ENCODE data around the gene ERC1.

Gene ERC1

DNA sequence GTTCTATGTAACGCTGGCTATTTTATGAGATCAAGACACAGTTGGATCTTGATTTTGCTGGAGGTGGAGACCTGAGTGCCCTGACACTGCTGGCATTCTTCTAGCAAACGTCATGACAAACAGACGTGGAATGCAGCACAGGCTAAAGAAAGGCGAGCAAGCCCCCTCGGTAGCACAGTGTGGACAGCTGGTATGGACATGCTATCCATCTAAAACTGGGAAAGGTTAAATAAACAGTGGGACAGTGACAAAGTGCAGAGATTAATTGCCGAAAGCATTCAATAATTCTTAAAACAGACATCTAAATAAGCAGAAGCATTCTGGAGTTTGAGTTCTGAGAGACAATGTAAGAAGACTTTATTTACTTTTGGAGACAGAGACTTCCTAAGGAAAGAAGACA lies 366.1 kb downstream of the ERC1 start:
- TF ChIP-seq EZH2phosphoT487 (IDR thresholded peaks at IDR 0.05; ENCODE audit: borderline replicate concordance, low read length): no peak
- TF ChIP-seq, protein P1, sequence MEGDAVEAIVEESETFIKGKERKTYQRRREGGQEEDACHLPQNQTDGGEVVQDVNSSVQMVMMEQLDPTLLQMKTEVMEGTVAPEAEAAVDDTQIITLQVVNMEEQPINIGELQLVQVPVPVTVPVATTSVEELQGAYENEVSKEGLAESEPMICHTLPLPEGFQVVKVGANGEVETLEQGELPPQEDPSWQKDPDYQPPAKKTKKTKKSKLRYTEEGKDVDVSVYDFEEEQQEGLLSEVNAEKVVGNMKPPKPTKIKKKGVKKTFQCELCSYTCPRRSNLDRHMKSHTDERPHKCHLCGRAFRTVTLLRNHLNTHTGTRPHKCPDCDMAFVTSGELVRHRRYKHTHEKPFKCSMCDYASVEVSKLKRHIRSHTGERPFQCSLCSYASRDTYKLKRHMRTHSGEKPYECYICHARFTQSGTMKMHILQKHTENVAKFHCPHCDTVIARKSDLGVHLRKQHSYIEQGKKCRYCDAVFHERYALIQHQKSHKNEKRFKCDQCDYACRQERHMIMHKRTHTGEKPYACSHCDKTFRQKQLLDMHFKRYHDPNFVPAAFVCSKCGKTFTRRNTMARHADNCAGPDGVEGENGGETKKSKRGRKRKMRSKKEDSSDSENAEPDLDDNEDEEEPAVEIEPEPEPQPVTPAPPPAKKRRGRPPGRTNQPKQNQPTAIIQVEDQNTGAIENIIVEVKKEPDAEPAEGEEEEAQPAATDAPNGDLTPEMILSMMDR (IDR thresholded peaks at IDR 0.05; ENCODE audit: low read depth, low read length, poor library complexity, severe bottlenecking): no peak
- H3K9me2 ChIP-seq (replicated peaks; ENCODE audit: control insufficient read depth, low read length): no peaks in the 10 kb centered on the region
- no peaks in the 10 kb centered on the region for H3K9me3 ChIP-seq (ENCODE audit: control insufficient read depth, insufficient read depth, low read length)
- no peaks in the 10 kb centered on the region for H4K20me1 ChIP-seq (ENCODE audit: control insufficient read depth, insufficient read depth, low read depth, low read length)
- no peaks in the 10 kb centered on the region for H3K79me2 ChIP-seq (ENCODE audit: control insufficient read depth, low read length)
- no peaks in the 10 kb centered on the region for H3K4me1 ChIP-seq (ENCODE audit: control insufficient read depth, low read length)
- H3K4me2 ChIP-seq (ENCODE audit: low read length): no peak overlapping the region
- no peaks in the 10 kb centered on the region for H3K27me3 ChIP-seq (ENCODE audit: control insufficient read depth, low read length)
- H3K36me3 ChIP-seq (ENCODE audit: control insufficient read depth, low read length): no peaks in the 10 kb centered on the region
- no peak overlapping the region for H3K27ac ChIP-seq (ENCODE audit: low read depth, low read length)
- no peaks in the 10 kb centered on the region for H3F3A ChIP-seq (ENCODE audit: control insufficient read depth, insufficient read depth)
- no peak overlapping the region for H3K4me3 ChIP-seq (ENCODE audit: low read length)

DNA sequence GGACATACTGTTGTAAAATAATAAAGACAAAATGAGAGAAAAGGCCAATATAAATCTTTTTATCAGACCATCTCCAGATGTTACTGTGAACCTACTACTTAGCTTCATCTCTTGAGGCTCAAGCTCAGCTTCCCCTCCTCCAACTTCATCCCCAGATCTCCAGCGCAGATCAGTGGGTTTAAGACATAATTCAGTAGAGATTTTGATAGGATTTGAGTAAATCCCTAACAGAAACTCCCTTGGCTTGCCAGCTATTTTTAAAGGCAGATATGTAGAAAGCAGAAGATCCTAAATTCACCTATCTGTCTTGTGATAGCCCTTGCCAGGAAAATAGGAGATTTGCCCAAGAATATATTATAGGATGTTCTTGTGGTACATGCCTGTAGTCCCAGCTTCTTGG lies 366.7 kb downstream of the ERC1 start:
- H4K20me1 ChIP-seq (ENCODE audit: control insufficient read depth, insufficient read depth, low read depth, low read length): no peaks in the 10 kb centered on the region
- H3K79me2 ChIP-seq (ENCODE audit: control insufficient read depth, low read length): no peaks in the 10 kb centered on the region
- H3K4me2 ChIP-seq (ENCODE audit: low read length): no peak overlapping the region
- no peak overlapping the region for H3K27ac ChIP-seq (ENCODE audit: low read depth, low read length)
- no peaks in the 10 kb centered on the region for H3K27me3 ChIP-seq (ENCODE audit: control insufficient read depth, low read length)
- H3K36me3 ChIP-seq (ENCODE audit: control insufficient read depth, low read length): no peaks in the 10 kb centered on the region
- no peak overlapping the region for H3K4me3 ChIP-seq (ENCODE audit: low read length)
- no peaks in the 10 kb centered on the region for H3K4me1 ChIP-seq (ENCODE audit: control insufficient read depth, low read length)
- no peaks in the 10 kb centered on the region for H3F3A ChIP-seq (ENCODE audit: control insufficient read depth, insufficient read depth)
- no peaks in the 10 kb centered on the region for H3K9me2 ChIP-seq (replicated peaks; ENCODE audit: control insufficient read depth, low read length)
- no peaks in the 10 kb centered on the region for H3K9me3 ChIP-seq (ENCODE audit: control insufficient read depth, insufficient read depth, low read length)
- no peak for TF ChIP-seq EZH2phosphoT487 (IDR thresholded peaks at IDR 0.05; ENCODE audit: borderline replicate concordance, low read length)
- TF ChIP-seq, protein P1 (IDR thresholded peaks at IDR 0.05; ENCODE audit: low read depth, low read length, poor library complexity, severe bottlenecking): no peak

DNA sequence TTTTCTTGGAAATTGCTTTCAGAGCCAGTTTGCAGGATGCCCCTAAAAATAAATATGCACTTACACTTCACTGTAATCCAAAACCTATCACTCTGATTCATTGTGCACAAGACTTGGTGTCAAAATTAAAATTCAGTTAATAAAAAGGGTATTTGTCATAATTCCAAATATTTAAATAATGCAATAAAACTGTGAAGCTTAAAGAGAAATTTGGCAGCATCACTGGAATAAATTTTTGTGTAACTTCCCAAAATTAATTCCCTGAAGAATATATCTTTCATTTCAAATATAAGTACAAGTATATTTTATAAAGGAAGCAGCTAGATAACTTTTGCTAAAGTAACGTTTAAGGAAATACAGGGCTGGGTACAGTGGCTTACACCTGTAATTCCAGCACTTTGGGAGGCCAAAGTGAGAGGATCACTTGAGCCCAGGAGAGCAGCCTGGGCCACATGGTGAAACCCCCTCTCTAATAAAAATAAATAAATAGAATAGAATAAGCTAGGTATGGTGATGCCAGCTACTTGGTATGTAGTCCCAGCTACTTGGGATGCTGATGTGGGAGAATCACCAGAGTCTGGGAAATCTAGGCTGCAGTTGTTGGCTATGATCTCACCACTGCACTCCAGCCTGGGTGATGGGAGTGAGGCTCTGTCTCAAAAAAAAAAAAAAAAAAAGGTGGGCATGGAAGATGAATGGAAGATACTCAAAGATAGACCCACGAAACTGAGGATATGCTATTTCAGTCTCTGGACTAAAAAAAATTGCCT lies 369.6 kb downstream of the ERC1 start:
- no peaks in the 10 kb centered on the region for H3K4me1 ChIP-seq (ENCODE audit: control insufficient read depth, low read length)
- no peak overlapping the region for H3K27ac ChIP-seq (ENCODE audit: low read depth, low read length)
- no peaks in the 10 kb centered on the region for H3K9me3 ChIP-seq (ENCODE audit: control insufficient read depth, insufficient read depth, low read length)
- H3K4me3 ChIP-seq (ENCODE audit: low read length): no peak overlapping the region
- no peaks in the 10 kb centered on the region for H3K36me3 ChIP-seq (ENCODE audit: control insufficient read depth, low read length)
- H3K79me2 ChIP-seq (ENCODE audit: control insufficient read depth, low read length): no peaks in the 10 kb centered on the region
- no peaks in the 10 kb centered on the region for H4K20me1 ChIP-seq (ENCODE audit: control insufficient read depth, insufficient read depth, low read depth, low read length)
- no peaks in the 10 kb centered on the region for H3K27me3 ChIP-seq (ENCODE audit: control insufficient read depth, low read length)
- TF ChIP-seq EZH2phosphoT487 (IDR thresholded peaks at IDR 0.05; ENCODE audit: borderline replicate concordance, low read length): no peak
- TF ChIP-seq, protein P1 (IDR thresholded peaks at IDR 0.05; ENCODE audit: low read depth, low read length, poor library complexity, severe bottlenecking): no peak
- H3F3A ChIP-seq (ENCODE audit: control insufficient read depth, insufficient read depth): no peaks in the 10 kb centered on the region
- H3K9me2 ChIP-seq (replicated peaks; ENCODE audit: control insufficient read depth, low read length): no peaks in the 10 kb centered on the region; the same call in 1 of the 2 replicates
- H3K4me2 ChIP-seq (ENCODE audit: low read length): no peak overlapping the region

Data from DOHH2 (cell line).